Fibroblast of mammary gland (primary cell): ENCODE data around the gene GMCL1.

ENCODE experiments used
- DNase-seq: peaks from one replicate; pipeline ENCODE4 v3.0.0-alpha.2; 2010; ENCODE audit warnings: low read depth
- H3K4me3 ChIP-seq: 2 replicates; pipeline ENCODE4 v1.5.1; 2011; ENCODE audit warnings: low read depth, mild to moderate bottlenecking, low read length, moderate library complexity; ENCODE audit not compliant: control insufficient read depth
- CTCF ChIP-seq: conservative IDR thresholded peaks from 2 replicates; pipeline ENCODE4 v1.5.1; 2011; ENCODE audit warnings: low read depth, low read length, inconsistent platforms; ENCODE audit not compliant: control insufficient read depth, insufficient read depth

The GMCL1 gene

DNA sequence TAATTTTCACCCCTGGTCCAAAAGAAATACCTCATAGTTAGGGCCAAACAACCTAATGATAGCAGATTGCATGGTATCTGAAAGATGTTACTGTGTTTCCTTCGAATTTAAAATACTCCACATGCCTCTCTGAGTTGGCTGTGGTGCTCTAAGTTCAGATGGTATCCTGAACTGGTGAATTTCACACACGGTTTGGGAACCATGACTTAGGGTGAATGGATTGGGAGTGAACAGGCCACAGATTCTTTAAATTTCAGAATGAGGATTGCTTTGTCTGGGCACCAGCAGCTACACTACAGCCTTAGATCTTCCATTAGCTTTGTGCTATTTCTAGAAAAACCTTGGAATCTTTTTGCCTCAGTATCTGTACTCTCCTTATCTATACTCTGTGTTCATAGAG, 6.2 kb downstream of the GMCL1 start:
- TF ChIP-seq CTCF: no peak
- H3K4me3 ChIP-seq: no peak overlapping the region

GRCh38 chr2:69836316-69836715, 6.9 kb downstream of the GMCL1 start:
- TF ChIP-seq CTCF: no peak
- DNase-seq: no peak
- H3K4me3 ChIP-seq: no peak overlapping the region

More for the DNA sequence above, 6.2 kb downstream of the GMCL1 start:
- no peak for DNase-seq

GRCh38 chr2:69837533-69837932, 8.1 kb downstream of the GMCL1 start:
- H3K4me3 ChIP-seq: no peak overlapping the region
- no peak for DNase-seq
- TF ChIP-seq CTCF: no peak

DNA sequence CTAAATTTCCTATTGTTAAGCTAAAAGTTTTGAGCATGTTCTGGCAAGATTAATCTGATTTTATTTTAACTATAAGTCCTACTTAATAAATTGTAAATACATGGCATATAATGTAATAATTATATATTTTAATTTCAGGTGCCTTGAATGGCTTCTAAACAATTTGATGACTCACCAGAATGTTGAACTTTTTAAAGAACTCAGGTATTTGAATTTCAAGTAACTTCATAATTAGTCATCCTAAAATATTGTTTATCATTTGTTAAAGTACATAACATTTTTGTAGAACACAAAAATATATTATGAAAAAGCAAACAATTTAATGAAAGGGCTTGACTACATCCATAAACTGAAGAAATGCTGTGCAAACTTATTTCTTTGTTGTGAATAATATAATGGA, 14.5 kb downstream of the GMCL1 start:
- TF ChIP-seq CTCF: no peak
- H3K4me3 ChIP-seq: no peak overlapping the region
- no peak for DNase-seq

GRCh38 chr2:69844560-69844959, 15.1 kb downstream of the GMCL1 start:
- H3K4me3 ChIP-seq: no peak overlapping the region
- DNase-seq: no peak
- no peak for TF ChIP-seq CTCF

DNA sequence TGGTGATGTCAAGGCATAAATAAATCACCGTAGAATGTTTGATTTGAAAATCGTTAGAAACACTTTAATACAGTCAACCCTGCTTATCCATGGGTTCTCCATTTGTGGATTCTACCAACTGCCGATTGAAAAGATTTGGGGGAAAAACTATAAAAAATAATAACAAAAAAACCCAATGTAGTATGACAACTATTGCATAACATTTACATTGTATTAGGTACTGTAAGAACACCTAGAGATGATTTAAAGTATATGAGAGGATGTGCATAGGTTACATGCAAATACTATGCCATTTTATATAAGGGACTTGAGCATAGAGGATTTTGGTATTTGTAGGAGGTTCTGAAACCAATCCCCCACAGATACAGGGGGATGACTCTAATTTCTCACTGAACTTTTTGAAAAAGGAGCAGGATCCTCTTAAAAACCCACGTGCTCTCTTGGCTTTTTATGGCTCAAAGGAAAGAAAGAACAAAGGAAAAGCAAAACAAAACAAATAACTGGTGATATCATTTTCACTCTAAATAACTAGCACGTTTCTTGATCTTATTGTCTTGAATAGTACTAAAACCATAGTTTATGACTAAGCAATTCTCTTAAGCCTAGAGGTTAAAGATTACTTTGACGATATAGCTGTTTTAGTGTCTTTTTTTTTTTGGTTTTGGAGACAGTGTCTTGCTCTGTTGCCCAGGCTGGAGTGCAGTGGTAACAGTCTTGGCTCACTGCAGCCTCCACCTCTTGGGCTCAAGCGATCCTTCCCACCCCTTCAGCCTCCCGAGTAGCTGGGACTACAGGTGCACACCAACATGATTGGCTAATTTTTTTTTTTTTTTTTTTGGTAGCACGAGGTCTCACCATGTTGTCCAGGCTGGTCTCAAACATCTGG, 17.0 kb downstream of the GMCL1 start:
- H3K4me3 ChIP-seq: no peak overlapping the region
- TF ChIP-seq CTCF: no peak
- DNase-seq: no peak
